MCF 10A (cell line): ENCODE measurements around the gene LRP1B. TPM values are rescaled to one million over a fixed set of nuclear protein-coding genes. Genes with fewer than 3 reads are reported as not detected.

Source experiments
- BruUV-seq: library from RNA; stranded (reverse); fragments of 400-500 nt; replicated peaks from 2 replicates; lab custom pipeline; 2021; lab: Mats Ljungman, UMichigan
- CTCF ChIA-PET: fragments of 300-600 bp; sonication (Branson Sonifier 250); formaldehyde crosslinking; extraction: SDS; loops from one replicate; lab custom pipeline; 2021; ENCODE audit warnings: antibody characterized with exemption, inconsistent platforms; lab: Yijun Ruan, JAX
- POLR2A ChIA-PET: fragments of 300-600, 350-650 bp; sonication (Branson Sonifier 250); formaldehyde crosslinking; extraction: SDS; loops from one replicate; lab custom pipeline; 2020; ENCODE audit warnings: antibody characterized with exemption, inconsistent platforms; lab: Yijun Ruan, JAX
- DNase-seq: peaks from one replicate; pipeline ENCODE4 v3.0.0-alpha.2; 2018; ENCODE audit not compliant: unreplicated experiment
- H3K27ac Mint-ChIP-seq: one replicate; pipeline ENCODE4 v1.8.0; 2022; ENCODE audit warnings: mild to moderate bottlenecking, low read depth, mixed read lengths; ENCODE audit not compliant: unreplicated experiment
- H3K27me3 Mint-ChIP-seq: one replicate; pipeline ENCODE4 v1.8.0; 2022; ENCODE audit warnings: mixed read lengths; ENCODE audit not compliant: insufficient read depth, unreplicated experiment
- H3K36me3 Mint-ChIP-seq: one replicate; pipeline ENCODE4 v1.8.0; 2022; ENCODE audit warnings: mild to moderate bottlenecking, moderate library complexity, mixed read lengths; ENCODE audit not compliant: insufficient read depth, unreplicated experiment
- H3K4me1 Mint-ChIP-seq: one replicate; pipeline ENCODE4 v1.8.0; 2022; ENCODE audit warnings: mixed read lengths; ENCODE audit not compliant: insufficient read depth, unreplicated experiment
- H3K4me3 Mint-ChIP-seq: one replicate; pipeline ENCODE4 v1.8.0; 2022; ENCODE audit warnings: mild to moderate bottlenecking, moderate library complexity, mixed read lengths; ENCODE audit not compliant: unreplicated experiment
- H3K9me3 Mint-ChIP-seq: one replicate; pipeline ENCODE4 v1.8.0; 2022; ENCODE audit warnings: mixed read lengths; ENCODE audit not compliant: unreplicated experiment
- CTCF ChIP-seq: fragments of 200-600 bp; IDR thresholded peaks from one replicate; pipeline ENCODE4 v1.8.0; 2022; ENCODE audit warnings: antibody characterized with exemption, mild to moderate bottlenecking; ENCODE audit not compliant: unreplicated experiment
- intact Hi-C: fragments of 100-400 bp; cut with micrococcal nuclease; formaldehyde crosslinking; loops from 2 replicates; pipeline ENCODE4 v1.14.1; 2022
- total RNA-seq: library from RNA; stranded (reverse); gene quantifications from 2 replicates; pipeline ENCODE4 v1.2.3, GENCODE V29; 2022

LRP1B gene
- total RNA-seq, 1 experiment from 2014 or later, result not detected

- no peak for TF ChIP-seq CTCF
- no peak for DNase-seq
- H3K4me3 Mint-ChIP-seq, result no peak overlapping the region
- no peaks in the 10 kb centered on the region for H3K4me1 Mint-ChIP-seq
- no peak overlapping the region for H3K27ac Mint-ChIP-seq
- no TSS peak for BruUV-seq
- intact Hi-C loops, result no loop called here
- no peaks in the 10 kb centered on the region for H3K9me3 Mint-ChIP-seq
- no peaks in the 10 kb centered on the region for H3K36me3 Mint-ChIP-seq
- CTCF ChIA-PET, result no interaction called here
- POLR2A ChIA-PET, result no interaction called here
- peaks cover 42% of the 10 kb centered on the region for H3K27me3 Mint-ChIP-seq
Measured at GRCh38 chr2:141620372-141620771, 510.4 kb downstream of the LRP1B start.

DNA sequence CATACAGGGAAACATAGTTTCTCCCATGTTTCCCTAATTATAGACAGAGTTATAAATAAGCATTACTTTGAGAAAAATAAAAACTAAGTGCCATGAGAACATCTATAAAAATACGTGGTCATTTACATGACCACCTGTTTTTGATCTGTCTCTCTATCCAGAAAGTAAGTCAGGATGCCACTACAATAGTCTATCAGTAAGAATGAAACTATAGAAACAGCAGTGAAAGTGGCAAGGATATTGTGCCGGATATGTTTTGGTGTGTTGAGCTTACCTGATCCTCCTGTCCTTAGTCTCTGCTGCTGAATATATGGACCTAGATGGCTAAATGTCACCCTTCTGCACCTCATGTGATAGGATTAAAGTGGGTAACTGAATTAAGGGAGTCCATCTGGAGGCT, 512.4 kb downstream of the LRP1B start:
- H3K4me1 Mint-ChIP-seq, result no peaks in the 10 kb centered on the region
- no peak overlapping the region for H3K4me3 Mint-ChIP-seq
- peaks cover 42% of the 10 kb centered on the region for H3K27me3 Mint-ChIP-seq
- ChIA-PET CTCF (no interaction called here), POLR2A (no interaction called here)
- no peak overlapping the region for H3K27ac Mint-ChIP-seq
- no peak for DNase-seq
- TF ChIP-seq CTCF, result no peak
- no peaks in the 10 kb centered on the region for H3K36me3 Mint-ChIP-seq
- intact Hi-C loops, result no loop called here
- no TSS peak for BruUV-seq
- no peaks in the 10 kb centered on the region for H3K9me3 Mint-ChIP-seq

- ChIA-PET CTCF (interaction anchor here (0.6 to 0.8 kb wide), 3 partner anchors 11 to 448 kb away, joined by 3 to 4 read pairs (median 3); no protein-coding TSS in a partner anchor), POLR2A (no interaction called here)
- peaks cover 18% of the 10 kb centered on the region for H3K27me3 Mint-ChIP-seq
- H3K4me1 Mint-ChIP-seq, result no peaks in the 10 kb centered on the region
- TF ChIP-seq CTCF, result no peak
- no peaks in the 10 kb centered on the region for H3K36me3 Mint-ChIP-seq
- intact Hi-C loops, result no loop called here
- H3K4me3 Mint-ChIP-seq, result no peak overlapping the region
- no peak overlapping the region for H3K27ac Mint-ChIP-seq
- no TSS peak for BruUV-seq
- no peaks in the 10 kb centered on the region for H3K9me3 Mint-ChIP-seq
- DNase-seq, result no peak
Measured at GRCh38 chr2:141611981-141612380, 518.8 kb downstream of the LRP1B start.

- Mint-ChIP-seq H3K4me3 (no peak overlapping the region), H3K9me3 (no peaks in the 10 kb centered on the region), H3K36me3 (no peaks in the 10 kb centered on the region), H3K27ac (no peak overlapping the region), H3K4me1 (no peaks in the 10 kb centered on the region), H3K27me3 (peaks cover 10% of the 10 kb centered on the region)
- DNase-seq, result no peak
- intact Hi-C loops, result no loop called here
- BruUV-seq, result no TSS peak
- POLR2A ChIA-PET, result interaction anchor here (0.6 kb wide), 1 partner anchor 1031 kb away, joined by 3 read pairs; no protein-coding TSS in a partner anchor
- CTCF ChIA-PET, result interaction anchor here (0.8 kb wide), 1 partner anchor 18 kb away, joined by 3 read pairs; no protein-coding TSS in a partner anchor
- no peak for TF ChIP-seq CTCF
Measured at GRCh38 chr2:141611176-141611571, 519.6 kb downstream of the LRP1B start.
